Raji (cell line): ENCODE data around the gene GALNT15.

Experiments used
- POLR2A ChIP-seq: IDR thresholded peaks from 2 replicates; pipeline ENCODE4 v1.6.1; 2011; ENCODE audit warnings: low read depth, low read length, control low read depth; ENCODE audit not compliant: insufficient read depth

The GALNT15 gene

DNA sequence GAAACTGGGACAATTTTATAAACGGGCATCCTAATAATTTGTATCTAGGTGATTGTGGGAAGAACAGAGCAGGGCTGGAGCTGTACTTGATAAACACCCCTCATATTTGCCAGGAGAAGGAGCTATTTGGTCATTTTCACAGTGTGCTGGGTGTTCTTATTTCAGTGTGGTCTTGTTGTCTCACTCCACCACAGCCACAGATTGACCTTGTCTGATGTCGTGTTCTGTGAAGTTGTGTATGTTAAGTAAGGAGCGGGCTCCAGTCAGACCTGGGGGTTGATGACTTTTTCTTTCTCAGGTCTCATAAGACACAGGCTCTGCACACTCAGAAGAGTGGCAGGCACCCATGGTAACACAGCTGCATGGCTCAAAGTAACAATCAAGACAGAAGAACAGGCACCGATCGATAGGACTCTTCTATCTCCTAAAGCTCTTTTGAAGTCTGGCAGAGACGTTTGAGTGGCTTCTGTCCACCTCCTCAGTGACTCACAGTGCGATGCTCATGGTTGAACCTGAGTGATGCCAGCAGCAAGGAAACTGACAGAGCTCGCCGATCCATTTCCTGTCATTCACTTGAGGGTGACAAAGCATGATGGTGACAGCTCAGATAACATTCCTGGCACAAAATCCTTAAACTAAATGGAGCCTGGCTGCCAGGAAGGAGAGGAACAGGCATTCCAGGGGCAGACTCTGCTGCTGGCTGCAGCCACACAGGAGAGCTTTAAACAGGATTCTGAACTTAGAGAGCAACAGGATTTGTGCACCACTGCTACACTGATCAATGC lies 69.4 kb downstream of the GALNT15 start:
- no peak for TF ChIP-seq POLR2A

DNA sequence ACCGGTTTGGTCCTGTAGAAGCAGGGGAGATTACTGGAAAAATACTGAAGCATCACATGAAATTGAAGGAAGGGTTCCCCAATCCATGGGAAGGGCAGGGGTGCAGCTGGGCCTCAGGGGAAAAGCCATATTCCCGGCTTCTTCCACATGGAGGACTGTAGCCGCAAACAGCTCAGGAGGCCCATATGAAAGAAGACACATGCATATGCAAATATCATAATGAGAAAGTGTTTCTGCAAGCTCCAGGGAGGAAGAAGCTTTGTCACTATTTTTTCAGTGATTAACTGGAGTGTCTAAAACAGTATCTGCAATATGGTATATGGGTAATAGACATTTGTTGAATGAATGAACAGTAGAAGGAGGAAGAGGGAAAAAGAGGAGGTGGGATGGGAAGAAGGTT lies 71.1 kb downstream of the GALNT15 start:
- no peak for TF ChIP-seq POLR2A

DNA sequence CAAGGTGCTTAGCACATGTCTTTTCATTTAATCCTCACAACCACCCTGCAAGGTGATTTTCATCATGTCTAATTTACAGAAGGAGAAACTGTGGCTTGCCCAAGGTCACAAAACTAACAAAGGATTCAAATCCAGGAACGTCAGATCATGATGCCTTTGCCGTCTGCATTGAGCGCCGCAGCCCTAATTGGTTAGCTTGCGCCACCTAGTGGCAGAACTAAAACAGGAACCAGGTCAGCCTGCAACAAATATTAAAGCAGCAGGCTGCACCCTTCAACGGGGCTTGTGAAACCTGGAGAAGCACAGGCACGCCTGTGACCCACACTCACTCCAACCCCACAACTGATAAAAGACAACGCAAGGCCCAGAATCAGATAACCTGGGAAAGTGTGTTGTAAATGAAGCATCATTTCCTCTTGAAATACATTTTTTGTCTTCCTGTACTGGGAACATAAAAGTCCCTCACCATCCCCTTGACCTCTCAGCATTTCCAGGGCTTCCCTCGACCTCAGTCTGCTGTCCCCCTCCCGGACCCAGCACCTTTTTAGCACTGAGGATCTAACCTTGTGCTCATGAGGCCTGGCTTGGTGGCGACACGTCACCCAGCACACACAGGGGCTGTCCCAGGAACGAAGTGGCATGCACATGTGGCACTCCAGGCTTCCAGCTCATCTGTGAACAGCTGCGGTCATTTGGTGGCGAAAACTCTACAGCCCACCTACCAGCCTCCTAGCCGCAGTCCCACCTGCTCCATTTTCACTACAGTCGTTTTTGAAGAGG lies 73.0 kb downstream of the GALNT15 start:
- no peak for TF ChIP-seq POLR2A

DNA sequence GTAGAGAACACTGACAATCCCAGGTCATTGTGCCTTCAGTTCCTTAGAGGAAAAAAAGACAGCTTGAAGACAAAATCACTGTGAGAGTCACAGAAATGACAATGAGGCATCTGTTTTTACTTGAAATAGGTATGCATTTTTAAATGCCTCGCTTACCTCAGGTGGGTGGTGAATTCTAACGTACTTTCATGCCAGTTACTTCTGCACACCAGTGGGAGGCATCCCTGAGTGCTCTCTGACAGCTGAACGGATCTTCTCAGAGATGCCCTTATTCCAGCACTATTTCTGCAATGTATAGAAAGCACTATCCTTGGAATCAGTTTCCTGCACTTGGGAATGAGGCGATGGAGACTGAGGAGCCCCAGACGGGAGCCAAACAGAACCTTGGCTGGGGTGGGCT lies 74.1 kb downstream of the GALNT15 start:
- no peak for TF ChIP-seq POLR2A

DNA sequence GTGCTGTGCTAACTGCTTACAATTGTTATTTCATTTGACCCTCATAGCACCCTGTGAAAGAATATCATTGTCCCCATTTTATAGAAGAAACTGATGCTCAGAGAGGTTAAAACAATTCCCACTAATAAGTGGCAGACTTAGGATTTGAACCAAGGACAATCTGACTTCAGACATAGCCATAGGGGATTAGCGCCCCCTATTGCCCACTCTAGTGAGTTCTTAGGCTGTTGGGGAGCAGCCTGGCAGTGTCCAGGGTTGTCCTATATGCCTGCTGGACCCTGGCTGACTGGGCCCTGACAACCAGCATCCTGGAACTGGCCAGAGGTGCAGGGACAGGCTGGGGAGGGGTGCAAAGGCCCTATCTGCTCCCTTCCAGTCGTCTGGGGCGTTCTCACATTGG lies 74.9 kb downstream of the GALNT15 start:
- no peak for TF ChIP-seq POLR2A

DNA sequence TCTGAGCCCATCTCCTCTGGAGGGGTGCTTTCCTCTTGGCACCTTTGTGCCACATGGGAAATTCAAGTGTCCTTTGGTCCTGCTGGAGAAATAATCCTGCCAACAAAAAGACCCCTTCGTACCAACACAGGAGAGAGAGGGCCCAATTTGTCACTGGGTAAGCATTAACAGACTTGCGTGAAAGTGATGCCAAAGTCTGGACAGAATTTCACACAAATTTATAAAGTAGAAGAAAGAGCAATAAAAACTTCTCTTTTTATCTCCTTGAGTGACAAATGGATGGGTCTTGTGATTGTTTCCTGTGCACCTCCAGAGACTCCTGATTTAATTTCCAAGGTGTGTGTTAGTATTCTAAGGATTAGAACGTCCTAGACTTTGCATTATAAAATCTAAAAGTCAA lies 75.4 kb downstream of the GALNT15 start:
- no peak for TF ChIP-seq POLR2A

DNA sequence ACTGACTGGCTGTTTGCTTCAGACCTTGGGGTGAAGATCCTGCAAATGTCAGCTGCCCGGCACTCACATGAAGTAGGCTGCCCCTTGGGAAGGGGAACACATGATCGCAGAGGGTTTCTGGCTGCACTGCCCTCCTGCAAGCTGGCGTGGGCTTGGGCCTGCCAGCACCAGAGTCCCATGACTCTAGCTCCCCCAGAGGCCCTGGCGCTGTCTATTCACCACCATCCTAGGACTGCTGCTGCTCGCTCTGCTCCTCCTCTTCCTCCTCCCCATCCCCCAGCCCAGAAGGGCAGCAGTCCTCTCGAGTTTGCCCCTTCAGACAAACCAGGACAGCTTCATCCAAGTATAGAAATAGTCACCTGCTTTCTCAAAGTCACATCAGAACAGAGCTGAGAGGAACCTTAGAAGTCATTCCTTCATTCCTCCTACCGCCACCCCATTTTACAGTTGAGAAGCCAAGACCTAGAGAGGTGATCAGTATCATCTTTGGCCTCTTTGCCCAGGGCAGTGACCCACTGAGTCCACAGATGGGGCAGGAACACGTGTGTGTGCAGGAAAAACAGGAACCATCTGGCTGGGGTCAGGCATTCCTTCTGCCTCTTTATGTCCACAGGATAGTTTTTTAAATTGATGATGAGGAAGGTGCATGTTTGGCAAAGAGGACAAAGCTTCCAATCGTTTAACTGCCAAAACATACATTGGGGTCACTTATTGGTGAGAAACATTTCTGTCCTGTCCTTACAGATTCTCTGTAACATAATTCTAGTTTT lies 77.0 kb downstream of the GALNT15 start:
- no peak for TF ChIP-seq POLR2A

DNA sequence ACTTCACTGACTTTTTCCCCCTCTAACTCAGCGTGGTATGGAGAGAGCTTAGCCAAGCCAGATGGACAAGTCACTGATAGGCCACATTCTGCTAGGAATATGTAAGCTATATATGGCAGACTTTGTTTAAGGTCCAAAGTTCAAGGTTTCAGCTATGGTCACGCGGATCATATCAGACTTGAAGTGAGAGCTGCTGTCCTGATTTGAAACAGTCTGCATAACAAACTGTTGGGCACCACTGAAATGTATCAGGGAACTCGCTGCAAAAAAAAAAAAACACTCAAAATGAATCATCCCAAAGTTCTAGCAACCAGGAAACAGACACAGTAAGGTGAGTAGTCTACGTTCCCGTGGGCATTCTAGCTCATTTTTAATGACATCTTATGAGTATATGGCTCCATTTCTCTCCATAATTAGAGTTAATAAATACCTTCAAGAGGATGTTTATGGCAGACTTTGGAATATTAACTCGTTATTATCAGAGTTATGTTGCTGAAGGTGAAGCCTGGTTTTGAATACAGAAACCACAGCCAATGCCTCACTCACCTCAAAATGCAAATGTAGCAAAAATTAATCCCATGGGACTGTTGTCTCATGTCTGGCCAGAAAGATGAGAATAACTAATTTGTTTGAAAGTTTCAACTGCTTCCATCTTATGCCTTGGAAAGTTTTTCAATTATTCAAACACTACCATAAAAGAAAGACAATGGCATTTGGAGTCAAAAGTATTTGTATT lies 77.9 kb downstream of the GALNT15 start:
- no peak for TF ChIP-seq POLR2A

DNA sequence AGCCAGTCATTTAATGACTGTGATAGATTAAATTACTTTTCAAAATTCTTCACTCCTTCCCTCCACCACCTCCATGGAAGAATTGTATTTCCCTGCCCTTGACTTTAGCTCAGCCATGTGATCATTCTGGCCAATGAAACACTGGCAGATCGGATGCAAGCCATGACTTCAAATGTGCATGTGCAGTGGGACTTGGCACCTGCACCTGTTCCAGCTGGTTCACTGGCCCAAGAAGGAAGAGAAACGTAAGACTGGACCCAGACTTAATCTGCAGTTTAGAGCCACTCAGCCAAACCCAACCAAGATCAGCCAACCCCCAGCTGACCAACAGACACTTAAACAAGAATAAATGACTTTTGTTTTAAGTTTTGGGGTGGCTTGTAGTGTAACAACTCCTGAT lies 78.5 kb downstream of the GALNT15 start:
- no peak for TF ChIP-seq POLR2A

DNA sequence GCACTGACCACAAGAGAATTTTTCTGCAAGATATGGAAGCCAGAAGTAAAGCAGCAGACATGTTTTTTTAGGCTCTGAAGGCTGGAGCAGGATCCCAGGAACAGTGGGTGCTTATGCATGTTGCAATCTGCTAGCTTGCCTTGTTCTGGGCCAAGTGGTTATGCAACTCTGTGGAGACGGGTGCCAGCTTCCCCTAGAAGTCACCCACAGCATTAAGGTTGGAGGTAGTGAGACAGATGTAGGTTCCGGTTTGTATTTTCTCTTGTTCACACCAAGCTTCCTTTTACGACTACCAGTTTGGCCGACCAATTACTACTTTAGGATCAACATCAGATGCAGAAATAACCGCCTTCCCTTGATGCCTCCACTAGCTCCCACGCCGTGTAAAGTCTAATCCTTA lies 79.1 kb downstream of the GALNT15 start:
- TF ChIP-seq POLR2A, result no peak

DNA sequence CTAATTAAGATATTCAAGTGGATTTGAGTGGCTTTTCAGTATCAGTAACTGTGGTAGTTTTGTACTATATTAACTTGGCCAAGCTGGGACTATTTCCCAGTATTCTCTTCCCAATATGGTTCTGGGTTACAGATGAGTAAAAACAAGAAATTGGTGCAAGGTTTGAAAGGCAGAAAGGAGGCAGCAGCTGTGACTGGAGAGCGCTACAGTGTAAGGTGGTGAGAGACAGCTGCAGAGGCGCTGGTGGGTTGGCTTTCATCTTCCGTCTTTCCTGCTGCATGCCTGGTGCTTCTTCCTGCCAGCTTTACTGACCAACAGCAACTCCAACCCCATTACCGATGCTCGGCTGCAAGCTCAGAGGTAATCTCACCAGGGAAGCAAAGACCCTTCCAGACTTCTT lies 80.4 kb downstream of the GALNT15 start:
- no peak for TF ChIP-seq POLR2A

DNA sequence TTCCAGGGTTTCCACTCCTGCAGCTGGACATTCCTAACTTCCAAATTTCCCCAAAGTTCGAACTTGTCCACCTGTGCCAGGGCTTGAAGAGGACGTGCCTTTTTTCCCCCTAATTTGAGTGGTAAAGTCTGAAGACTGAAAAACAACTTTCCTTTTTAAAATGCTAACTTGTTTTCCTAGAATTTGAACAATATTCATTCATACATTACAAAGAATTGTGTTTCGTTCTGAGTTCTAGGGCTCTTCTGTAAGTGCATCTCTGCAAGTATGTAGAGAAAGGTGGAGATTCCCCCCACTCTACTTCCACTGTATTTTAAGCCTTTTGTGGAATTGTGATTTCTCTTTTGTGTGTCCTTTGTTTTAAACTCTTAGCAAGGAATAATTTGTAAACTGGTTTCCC lies 80.8 kb downstream of the GALNT15 start:
- TF ChIP-seq POLR2A, result no peak

DNA sequence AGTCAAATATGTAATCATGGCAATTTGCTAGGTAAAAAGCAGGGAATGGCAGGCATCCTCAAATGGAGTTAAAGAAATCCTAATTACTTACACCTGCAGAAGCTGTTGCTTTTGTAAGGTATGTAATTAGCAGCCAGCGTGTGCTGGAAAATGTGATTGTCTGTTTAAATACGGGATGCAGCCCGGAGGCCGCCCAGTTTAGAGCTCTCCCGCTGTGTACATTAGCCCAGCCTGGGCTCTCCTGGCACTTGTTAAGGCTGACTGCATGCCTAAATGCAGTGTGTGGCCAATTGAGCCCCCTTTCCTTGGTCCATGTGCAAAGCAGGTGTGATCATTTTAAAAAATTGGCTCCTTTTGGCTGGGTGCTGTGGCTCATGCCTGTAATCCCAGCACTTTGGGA lies 81.2 kb downstream of the GALNT15 start:
- TF ChIP-seq POLR2A, result no peak

DNA sequence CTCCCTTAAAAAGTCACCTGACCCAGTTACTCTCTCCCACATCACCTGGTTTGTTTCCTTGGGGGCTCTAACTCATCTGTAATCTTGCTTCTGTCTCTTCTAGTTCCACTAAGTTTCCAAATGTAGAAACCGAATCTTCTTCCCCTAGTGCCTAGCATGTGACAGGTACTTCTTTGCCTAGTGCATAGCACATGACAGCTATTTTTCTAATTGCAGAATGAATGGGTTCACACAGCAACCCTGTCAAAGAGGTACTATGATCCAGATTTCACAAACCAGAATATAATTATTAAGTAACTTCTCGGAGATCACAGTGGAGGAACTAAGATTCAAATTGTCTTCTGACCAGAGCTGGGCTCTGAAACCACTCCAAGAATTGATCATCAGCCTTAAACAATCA lies 82.8 kb downstream of the GALNT15 start:
- TF ChIP-seq POLR2A, result no peak

DNA sequence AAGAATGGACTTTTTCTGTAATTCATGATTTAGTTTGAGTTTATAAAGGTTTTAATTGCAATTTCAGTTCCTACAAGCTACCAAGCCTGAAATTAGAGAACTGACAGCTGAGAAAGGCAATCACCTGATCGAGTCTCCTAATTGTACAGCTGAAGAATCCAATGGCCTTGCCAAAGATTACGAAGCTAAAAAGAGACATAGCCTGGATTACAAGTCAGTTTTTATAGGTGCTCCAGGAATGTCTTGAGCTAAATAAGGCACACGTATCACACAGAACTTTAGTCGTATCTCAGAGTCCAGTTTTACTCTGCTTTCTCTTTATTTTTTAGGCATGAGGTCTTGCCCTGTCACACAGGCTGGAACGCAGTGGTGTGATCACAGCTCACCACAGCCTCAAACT lies 83.7 kb downstream of the GALNT15 start:
- TF ChIP-seq POLR2A, result no peak

DNA sequence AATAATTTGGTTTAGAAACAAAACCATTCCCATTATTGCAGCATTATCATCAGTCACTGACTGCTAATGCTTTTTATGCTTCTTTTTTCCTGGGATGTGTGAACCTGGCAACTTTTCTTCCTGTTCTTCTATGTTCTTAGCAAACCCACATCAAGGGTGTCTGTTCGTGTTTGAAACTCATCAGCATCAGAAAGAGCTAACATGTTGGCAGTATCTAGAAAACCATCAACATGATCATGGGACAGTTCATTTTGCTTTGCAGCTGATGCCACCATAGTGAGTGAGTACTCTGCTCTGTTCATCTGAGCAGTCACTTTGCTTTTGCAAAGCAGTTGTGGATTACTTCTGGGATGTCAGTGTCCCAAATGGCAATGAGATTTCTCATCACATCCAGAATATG lies 84.4 kb downstream of the GALNT15 start:
- TF ChIP-seq POLR2A, result no peak

DNA sequence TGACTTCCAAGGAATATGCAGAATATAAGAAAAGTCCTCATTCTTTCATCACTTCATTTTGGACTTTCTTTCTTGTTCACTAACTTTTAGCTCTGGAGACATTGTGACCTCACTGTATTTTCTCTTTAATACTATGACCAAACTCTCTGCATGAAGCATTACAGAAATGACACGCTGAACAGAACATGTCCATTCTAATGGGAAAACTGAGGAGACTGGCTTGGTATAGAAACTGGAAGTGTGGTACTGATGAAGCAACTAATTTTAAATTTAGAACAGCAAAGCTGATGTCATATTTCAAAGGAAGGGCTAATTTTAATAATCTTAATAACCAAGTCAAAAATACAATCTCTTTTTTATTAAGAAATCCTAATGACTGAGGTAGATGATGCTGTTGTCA lies 85.6 kb downstream of the GALNT15 start:
- TF ChIP-seq POLR2A, result no peak
